K562 (cell line): ENCODE measurements around the gene TREM1. TPM values are rescaled to one million over a fixed set of nuclear protein-coding genes. Genes with fewer than 3 reads are reported as not detected.

Experiments used
- ADNP ChIP-seq: fragments of 200-800 bp; sonication (Bioruptor generic); IDR thresholded peaks from 2 replicates; pipeline ENCODE4 v1.6.1; 2016; ENCODE audit warnings: missing genetic modification characterization, missing compliant biosample characterization
- ELF1 ChIP-seq: fragments of 200-800 bp; sonication (Bioruptor generic); IDR thresholded peaks from 2 replicates; pipeline ENCODE4 v1.6.1; 2016; ENCODE audit warnings: missing genetic modification characterization, missing compliant biosample characterization
- FOSL1 ChIP-seq: fragments of 200-800 bp; sonication (Bioruptor generic); conservative IDR thresholded peaks from 2 replicates; pipeline ENCODE4 v1.6.1; 2016; ENCODE audit warnings: missing genetic modification characterization, missing compliant biosample characterization
- HNRNPK ChIP-seq: fragments of 200-400 bp; formaldehyde crosslinking; IDR thresholded peaks from one replicate; pipeline ENCODE4 v1.6.1; 2018; ENCODE audit warnings: mild to moderate bottlenecking, low read depth, low read length; ENCODE audit not compliant: poor library complexity, severe bottlenecking
- IFI16 ChIP-seq: fragments of 250-450 bp; sonication (Bioruptor Pico); IDR thresholded peaks from 2 replicates; pipeline ENCODE4 v2.1.2; 2022; ENCODE audit warnings: mild to moderate bottlenecking, inconsistent platforms
- MEF2D ChIP-seq: conservative IDR thresholded peaks from 2 replicates; pipeline ENCODE4 v1.6.1; 2016; ENCODE audit warnings: low read depth, missing genetic modification characterization, missing compliant biosample characterization
- NFXL1 ChIP-seq: fragments of 450-650 bp; formaldehyde crosslinking; IDR thresholded peaks from 2 replicates; pipeline ENCODE4 v1.4.0; 2021; ENCODE audit warnings: mild to moderate bottlenecking
- NR2C2 ChIP-seq, 2 experiments: fragments of 200-800 bp in 1 of 2; sonication (Bioruptor generic) in 1 of 2; sonication (generic) in 1 of 2; formaldehyde crosslinking in 1 of 2; IDR thresholded peaks; 2 replicates each; pipeline versions ENCODE4 v1.6.1 to v1.8.0; 2016 to 2022; ENCODE audit warnings: mild to moderate bottlenecking in 1 of 2, missing compliant biosample characterization in 1 of 2, missing genetic modification characterization in 1 of 2, missing genetic modification reagents in 1 of 2
- NR3C1 ChIP-seq: sonication (generic); formaldehyde crosslinking; IDR thresholded peaks from 2 replicates; pipeline ENCODE4 v1.8.1; 2022; ENCODE audit warnings: missing genetic modification reagents
- PHB2 ChIP-seq: fragments of 450-650 bp; IDR thresholded peaks from 2 replicates; pipeline ENCODE4 v1.6.1; 2017; ENCODE audit warnings: low read depth
- PML ChIP-seq: IDR thresholded peaks from 2 replicates; pipeline ENCODE4 v1.6.1; 2012; ENCODE audit warnings: low read length, inconsistent platforms
- PTBP1 ChIP-seq: fragments of 200-400 bp; formaldehyde crosslinking; IDR thresholded peaks from 2 replicates; pipeline ENCODE4 v1.6.1; 2017; ENCODE audit warnings: low read depth, low read length
- RCOR1 ChIP-seq, 2 experiments: IDR thresholded peaks; 2 replicates each; pipeline ENCODE4 v1.6.1; 2012; ENCODE audit warnings: low read depth in 2 of 2, low read length in 2 of 2, borderline replicate concordance in 1 of 2, improper control_type of control experiment in 1 of 2
- SMAD4 ChIP-seq: fragments of 250-450 bp; sonication (Bioruptor Pico); conservative IDR thresholded peaks from 2 replicates; pipeline ENCODE4 v1.8.0; 2021; ENCODE audit warnings: inconsistent platforms, mild to moderate bottlenecking, moderate library complexity
- TBP ChIP-seq: optimal IDR thresholded peaks from 2 replicates; pipeline ENCODE3; 2011; ENCODE audit warnings: low read depth, low read length, improper control_type of control experiment
- TRIM24 ChIP-seq, 2 experiments: fragments of 450-650 bp; IDR thresholded peaks; 2 replicates each; pipeline ENCODE4 v1.6.1; 2016
- ZC3H8 ChIP-seq: fragments of 450-650 bp; IDR thresholded peaks from 2 replicates; pipeline ENCODE4 v1.6.1; 2017
- ZNF695 ChIP-seq: fragments of 450-650 bp; formaldehyde crosslinking; IDR thresholded peaks from 2 replicates; pipeline ENCODE4 v1.4.0; 2020; ENCODE audit warnings: mild to moderate bottlenecking, moderate library complexity
- polyA plus RNA-seq, 8 experiments: library from polyadenylated mRNA; depleted of rRNA in 4 of 8; stranded (reverse) in 5 of 8; unstranded in 3 of 8; fragments of >200 nt; fragmentation: Nextera tagmentation in 2 of 8; fragmentation: Illumina TruSeq in 1 of 8; extraction: Ambion mirVana in 2 of 8; extraction: Trizol in 1 of 8; gene quantifications; 2 replicates each; pipeline versions ENCODE4 v1.2.1 to v1.2.3, GENCODE V29; 2011 to 2014; ENCODE audit warnings: inconsistent platforms in 1 of 8, missing spikeins in 1 of 8
- total RNA-seq, 7 experiments: library from RNA; depleted of rRNA in 6 of 7; stranded (reverse); fragments of >200 nt in 6 of 7; fragmentation: Illumina TruSeq in 2 of 7; extraction: Trizol in 2 of 7; gene quantifications; 2 replicates each; pipeline versions ENCODE4 v1.2.1 to v1.2.3, GENCODE V29; 2011 to 2021; ENCODE audit warnings: low replicate concordance in 1 of 7
- TF ChIP-seq, protein P1 (sequence below): fragments of 450-650 bp; IDR thresholded peaks from 2 replicates; pipeline ENCODE4 v1.6.1; 2014; ENCODE audit warnings: low read depth, mild to moderate bottlenecking, moderate library complexity, borderline replicate concordance
- TF ChIP-seq, protein P2 (sequence below): fragments of 450-650 bp; conservative IDR thresholded peaks from 2 replicates; pipeline ENCODE4 v1.6.1; 2016; ENCODE audit warnings: missing genetic modification characterization, low read depth, mild to moderate bottlenecking, missing compliant biosample characterization, moderate library complexity
- TF ChIP-seq, protein P3 (sequence below): IDR thresholded peaks from 3 replicates; pipeline ENCODE4 v1.6.1; 2011; ENCODE audit warnings: borderline replicate concordance, mild to moderate bottlenecking, moderate library complexity; ENCODE audit not compliant: insufficient read length; ENCODE audit errors: extremely low read depth
- TF ChIP-seq, protein P4 (sequence below): sonication (generic); formaldehyde crosslinking; IDR thresholded peaks from 2 replicates; pipeline ENCODE4 v1.8.1; 2022; ENCODE audit warnings: missing genetic modification reagents

TREM1 gene
- total and polyA plus RNA-seq, 9 of the 15 experiments (the other 6 are each of a cell fraction or from before 2014, with no cell fraction given) = not detected

DNA sequence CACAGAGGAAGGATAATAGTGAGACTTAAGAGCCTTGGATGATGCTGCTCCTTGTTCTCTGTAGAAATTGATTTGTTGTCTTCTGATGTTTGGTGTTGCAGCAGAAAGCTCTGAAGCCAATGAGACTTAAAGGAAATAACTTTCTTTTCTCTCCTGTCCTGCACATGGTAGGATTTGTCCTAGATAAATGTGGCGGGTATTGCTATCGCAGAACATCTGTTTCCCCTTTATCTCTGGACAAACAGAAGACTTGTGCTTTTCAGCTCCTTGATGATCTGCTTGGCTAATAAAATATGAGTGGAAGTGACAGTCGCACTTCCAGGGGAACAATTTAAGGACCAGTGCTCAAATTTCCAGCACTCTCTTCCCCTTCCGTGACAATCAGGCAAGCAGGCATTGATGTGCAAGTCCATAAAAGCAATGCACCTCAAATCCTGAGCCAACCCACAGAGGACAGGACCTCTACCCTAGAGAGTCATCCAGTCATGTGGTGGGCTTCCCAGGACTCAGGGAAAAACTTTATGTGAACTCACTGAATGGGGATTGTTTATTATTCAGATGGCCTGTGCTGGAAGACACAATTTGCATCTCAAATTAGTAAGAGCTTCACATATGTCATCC is 39.1 kb upstream of the TREM1 start (continued):
- peak; percentile 79 for TF ChIP-seq SMAD4
- TF ChIP-seq MEF2D = no peak
- TF ChIP-seq, protein P1, sequence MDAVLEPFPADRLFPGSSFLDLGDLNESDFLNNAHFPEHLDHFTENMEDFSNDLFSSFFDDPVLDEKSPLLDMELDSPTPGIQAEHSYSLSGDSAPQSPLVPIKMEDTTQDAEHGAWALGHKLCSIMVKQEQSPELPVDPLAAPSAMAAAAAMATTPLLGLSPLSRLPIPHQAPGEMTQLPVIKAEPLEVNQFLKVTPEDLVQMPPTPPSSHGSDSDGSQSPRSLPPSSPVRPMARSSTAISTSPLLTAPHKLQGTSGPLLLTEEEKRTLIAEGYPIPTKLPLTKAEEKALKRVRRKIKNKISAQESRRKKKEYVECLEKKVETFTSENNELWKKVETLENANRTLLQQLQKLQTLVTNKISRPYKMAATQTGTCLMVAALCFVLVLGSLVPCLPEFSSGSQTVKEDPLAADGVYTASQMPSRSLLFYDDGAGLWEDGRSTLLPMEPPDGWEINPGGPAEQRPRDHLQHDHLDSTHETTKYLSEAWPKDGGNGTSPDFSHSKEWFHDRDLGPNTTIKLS = no peak
- TF ChIP-seq HNRNPK = no peak
- no peak for TF ChIP-seq NFXL1
- no peak for TF ChIP-seq PTBP1
- no peak for TF ChIP-seq PHB2
- TF ChIP-seq, protein P2, sequence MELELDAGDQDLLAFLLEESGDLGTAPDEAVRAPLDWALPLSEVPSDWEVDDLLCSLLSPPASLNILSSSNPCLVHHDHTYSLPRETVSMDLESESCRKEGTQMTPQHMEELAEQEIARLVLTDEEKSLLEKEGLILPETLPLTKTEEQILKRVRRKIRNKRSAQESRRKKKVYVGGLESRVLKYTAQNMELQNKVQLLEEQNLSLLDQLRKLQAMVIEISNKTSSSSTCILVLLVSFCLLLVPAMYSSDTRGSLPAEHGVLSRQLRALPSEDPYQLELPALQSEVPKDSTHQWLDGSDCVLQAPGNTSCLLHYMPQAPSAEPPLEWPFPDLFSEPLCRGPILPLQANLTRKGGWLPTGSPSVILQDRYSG (tag) = no peak
- no peak for TF ChIP-seq NR3C1 (CRISPR knock-in tag)
- TF ChIP-seq PML = peak; percentile 90
- peak; percentile 68 for TF ChIP-seq TRIM24 (IDR thresholded peaks at IDR 0.05)
- TF ChIP-seq IFI16 = no peak
- TF ChIP-seq RCOR1 (IDR thresholded peaks at IDR 0.05; ENCODE audit: borderline replicate concordance in 1 of 2, low read depth in 2 of 2, low read length in 2 of 2) = peak in 1 of 2 experiments; percentile 59; a peak in 1 of 4 replicates
- no peak for TF ChIP-seq ZNF695 (CRISPR knock-in tag)
- TF ChIP-seq, protein P3, sequence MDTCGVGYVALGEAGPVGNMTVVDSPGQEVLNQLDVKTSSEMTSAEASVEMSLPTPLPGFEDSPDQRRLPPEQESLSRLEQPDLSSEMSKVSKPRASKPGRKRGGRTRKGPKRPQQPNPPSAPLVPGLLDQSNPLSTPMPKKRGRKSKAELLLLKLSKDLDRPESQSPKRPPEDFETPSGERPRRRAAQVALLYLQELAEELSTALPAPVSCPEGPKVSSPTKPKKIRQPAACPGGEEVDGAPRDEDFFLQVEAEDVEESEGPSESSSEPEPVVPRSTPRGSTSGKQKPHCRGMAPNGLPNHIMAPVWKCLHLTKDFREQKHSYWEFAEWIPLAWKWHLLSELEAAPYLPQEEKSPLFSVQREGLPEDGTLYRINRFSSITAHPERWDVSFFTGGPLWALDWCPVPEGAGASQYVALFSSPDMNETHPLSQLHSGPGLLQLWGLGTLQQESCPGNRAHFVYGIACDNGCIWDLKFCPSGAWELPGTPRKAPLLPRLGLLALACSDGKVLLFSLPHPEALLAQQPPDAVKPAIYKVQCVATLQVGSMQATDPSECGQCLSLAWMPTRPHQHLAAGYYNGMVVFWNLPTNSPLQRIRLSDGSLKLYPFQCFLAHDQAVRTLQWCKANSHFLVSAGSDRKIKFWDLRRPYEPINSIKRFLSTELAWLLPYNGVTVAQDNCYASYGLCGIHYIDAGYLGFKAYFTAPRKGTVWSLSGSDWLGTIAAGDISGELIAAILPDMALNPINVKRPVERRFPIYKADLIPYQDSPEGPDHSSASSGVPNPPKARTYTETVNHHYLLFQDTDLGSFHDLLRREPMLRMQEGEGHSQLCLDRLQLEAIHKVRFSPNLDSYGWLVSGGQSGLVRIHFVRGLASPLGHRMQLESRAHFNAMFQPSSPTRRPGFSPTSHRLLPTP = no peak
- TF ChIP-seq, protein P4, sequence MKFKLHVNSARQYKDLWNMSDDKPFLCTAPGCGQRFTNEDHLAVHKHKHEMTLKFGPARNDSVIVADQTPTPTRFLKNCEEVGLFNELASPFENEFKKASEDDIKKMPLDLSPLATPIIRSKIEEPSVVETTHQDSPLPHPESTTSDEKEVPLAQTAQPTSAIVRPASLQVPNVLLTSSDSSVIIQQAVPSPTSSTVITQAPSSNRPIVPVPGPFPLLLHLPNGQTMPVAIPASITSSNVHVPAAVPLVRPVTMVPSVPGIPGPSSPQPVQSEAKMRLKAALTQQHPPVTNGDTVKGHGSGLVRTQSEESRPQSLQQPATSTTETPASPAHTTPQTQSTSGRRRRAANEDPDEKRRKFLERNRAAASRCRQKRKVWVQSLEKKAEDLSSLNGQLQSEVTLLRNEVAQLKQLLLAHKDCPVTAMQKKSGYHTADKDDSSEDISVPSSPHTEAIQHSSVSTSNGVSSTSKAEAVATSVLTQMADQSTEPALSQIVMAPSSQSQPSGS (CRISPR knock-in tag) = no peak
- TF ChIP-seq NR2C2 (CRISPR knock-in tag; IDR thresholded peaks at IDR 0.05) = no peak
- no peak for TF ChIP-seq NR2C2 (tag; IDR thresholded peaks at IDR 0.05)
- TF ChIP-seq FOSL1 (tag) = peak; percentile 62
- TF ChIP-seq TBP = peak; percentile 24
- no peak for TF ChIP-seq ZC3H8
- no peak for TF ChIP-seq ELF1 (tag)
- TF ChIP-seq ADNP (tag) = no peak
